ENCODE results near the gene IQGAP2. TPM values are rescaled to one million over a fixed set of nuclear protein-coding genes. Genes with fewer than 3 reads are reported as not detected.
A peak's percentile ranks its signal among the peaks of the same experiment; 100 is the strongest.

Gene IQGAP2
- total RNA-seq, 1 donor from 2014 or later, result 8.8 TPM

DNA sequence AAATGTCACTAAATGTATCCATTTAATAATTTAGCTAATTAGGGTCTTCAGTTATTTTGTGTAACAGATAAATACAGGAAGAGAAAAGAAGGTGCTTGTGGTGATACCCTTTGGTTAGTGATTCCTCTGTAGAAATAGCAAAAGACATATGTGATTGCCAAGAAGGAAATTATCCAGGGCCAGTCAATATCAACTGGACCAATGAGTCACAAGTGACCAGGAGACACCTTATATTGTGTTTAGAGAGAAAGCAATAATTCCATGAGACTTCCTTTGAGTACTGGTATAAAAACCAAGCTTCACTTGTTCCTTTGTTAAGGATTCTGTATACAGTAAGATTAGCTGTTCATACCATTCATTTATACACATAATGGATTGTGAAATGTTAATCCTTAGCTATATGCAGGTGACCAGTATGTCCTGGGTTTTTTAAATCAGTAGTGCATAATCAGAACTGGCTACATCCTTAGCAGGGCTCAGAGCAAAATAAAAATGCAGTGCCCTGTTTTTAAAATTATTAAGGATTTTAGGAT, 301.1 kb downstream of the IQGAP2 start:
- Mint-ChIP-seq H3K4me3 (ENCODE audit: unreplicated experiment) (no peak overlapping the region), H3K36me3 (ENCODE audit: unreplicated experiment) (peaks cover 2% of the 10 kb centered on the region), H3K9me3 (ENCODE audit: unreplicated experiment) (no peaks in the 10 kb centered on the region), H3K27ac (ENCODE audit: unreplicated experiment) (no peak overlapping the region), H3K4me1 (ENCODE audit: unreplicated experiment) (peaks cover 34% of the 10 kb centered on the region), H3K27me3 (ENCODE audit: unreplicated experiment) (no peaks in the 10 kb centered on the region)
- no peak for DNase-seq (ENCODE audit: extremely low spot score, unreplicated experiment)
- TF ChIP-seq, protein P1, sequence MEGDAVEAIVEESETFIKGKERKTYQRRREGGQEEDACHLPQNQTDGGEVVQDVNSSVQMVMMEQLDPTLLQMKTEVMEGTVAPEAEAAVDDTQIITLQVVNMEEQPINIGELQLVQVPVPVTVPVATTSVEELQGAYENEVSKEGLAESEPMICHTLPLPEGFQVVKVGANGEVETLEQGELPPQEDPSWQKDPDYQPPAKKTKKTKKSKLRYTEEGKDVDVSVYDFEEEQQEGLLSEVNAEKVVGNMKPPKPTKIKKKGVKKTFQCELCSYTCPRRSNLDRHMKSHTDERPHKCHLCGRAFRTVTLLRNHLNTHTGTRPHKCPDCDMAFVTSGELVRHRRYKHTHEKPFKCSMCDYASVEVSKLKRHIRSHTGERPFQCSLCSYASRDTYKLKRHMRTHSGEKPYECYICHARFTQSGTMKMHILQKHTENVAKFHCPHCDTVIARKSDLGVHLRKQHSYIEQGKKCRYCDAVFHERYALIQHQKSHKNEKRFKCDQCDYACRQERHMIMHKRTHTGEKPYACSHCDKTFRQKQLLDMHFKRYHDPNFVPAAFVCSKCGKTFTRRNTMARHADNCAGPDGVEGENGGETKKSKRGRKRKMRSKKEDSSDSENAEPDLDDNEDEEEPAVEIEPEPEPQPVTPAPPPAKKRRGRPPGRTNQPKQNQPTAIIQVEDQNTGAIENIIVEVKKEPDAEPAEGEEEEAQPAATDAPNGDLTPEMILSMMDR (IDR thresholded peaks at IDR 0.05), result no peak

DNA sequence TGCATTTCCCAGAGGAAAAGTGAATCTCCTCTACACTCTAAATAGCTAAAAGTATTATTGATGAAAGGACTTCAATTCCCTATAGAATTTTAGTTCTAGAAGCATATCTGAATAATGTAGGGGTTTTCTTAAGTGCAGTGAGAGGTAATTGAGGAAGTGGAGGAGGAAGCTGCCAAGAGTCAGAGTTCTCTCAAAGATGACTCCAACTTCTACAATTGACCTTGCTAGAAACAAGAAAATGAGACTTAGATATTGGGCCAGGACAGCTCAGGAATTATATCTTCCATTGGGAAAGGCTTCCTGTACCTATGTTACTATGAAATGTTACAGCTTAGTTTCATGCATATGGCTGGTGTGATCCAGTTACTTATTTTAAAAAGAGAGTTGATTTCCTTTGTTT, 302.5 kb downstream of the IQGAP2 start:
- no peak overlapping the region for H3K27ac Mint-ChIP-seq (ENCODE audit: unreplicated experiment)
- TF ChIP-seq, protein P1 (IDR thresholded peaks at IDR 0.05), result no peak
- H3K9me3 Mint-ChIP-seq (ENCODE audit: unreplicated experiment), result no peaks in the 10 kb centered on the region
- H3K4me1 Mint-ChIP-seq (ENCODE audit: unreplicated experiment), result peaks cover 45% of the 10 kb centered on the region
- no peaks in the 10 kb centered on the region for H3K27me3 Mint-ChIP-seq (ENCODE audit: unreplicated experiment)
- no peak overlapping the region for H3K4me3 Mint-ChIP-seq (ENCODE audit: unreplicated experiment)
- peaks cover 2% of the 10 kb centered on the region for H3K36me3 Mint-ChIP-seq (ENCODE audit: unreplicated experiment)
- DNase-seq (ENCODE audit: extremely low spot score, unreplicated experiment), result no peak

DNA sequence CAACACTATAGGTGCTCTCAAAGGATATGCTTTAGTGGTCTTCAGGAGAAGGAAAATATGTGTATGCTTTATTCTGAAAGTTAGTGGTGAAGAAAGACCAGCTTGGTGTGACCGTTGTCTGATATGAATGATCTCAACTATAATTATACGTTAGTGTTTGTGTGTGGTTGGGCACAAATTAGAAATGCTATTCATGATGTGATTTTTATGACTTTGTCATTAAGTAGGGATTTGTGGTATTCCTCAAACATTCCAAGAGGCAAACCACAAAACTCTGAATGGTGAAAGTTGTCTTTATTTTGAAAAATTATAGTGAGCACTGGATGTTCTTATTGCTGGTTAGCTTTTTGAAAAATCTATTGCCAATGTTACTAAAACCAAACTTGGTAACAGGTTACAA, 306.7 kb downstream of the IQGAP2 start:
- DNase-seq (ENCODE audit: extremely low spot score, unreplicated experiment), result no peak
- Mint-ChIP-seq H3K27me3 (ENCODE audit: unreplicated experiment) (no peaks in the 10 kb centered on the region), H3K9me3 (ENCODE audit: unreplicated experiment) (no peaks in the 10 kb centered on the region), H3K36me3 (ENCODE audit: unreplicated experiment) (no peaks in the 10 kb centered on the region), H3K4me3 (ENCODE audit: unreplicated experiment) (no peak overlapping the region), H3K4me1 (ENCODE audit: unreplicated experiment) (peaks cover 38% of the 10 kb centered on the region), H3K27ac (ENCODE audit: unreplicated experiment) (peak overlapping the region; percentile 73)
- TF ChIP-seq, protein P1 (IDR thresholded peaks at IDR 0.05), result no peak

DNA sequence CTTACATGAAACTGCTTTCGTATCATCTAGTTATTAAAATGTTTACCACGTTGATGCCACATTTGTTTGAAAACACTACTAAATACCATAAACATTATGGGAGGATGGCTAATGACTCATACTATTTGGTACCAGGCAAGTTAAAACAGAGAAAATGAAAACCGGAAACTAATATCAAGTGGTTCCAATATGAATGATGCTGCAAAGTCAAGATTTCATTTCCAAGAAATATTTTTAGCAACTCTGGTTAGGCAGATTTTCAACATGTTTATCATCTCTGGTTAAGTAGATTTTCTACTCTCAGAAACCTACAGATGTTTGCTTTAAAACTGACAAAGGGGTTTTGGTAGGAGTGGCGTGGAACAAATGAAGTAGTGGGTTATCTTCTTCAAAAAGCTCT, 307.9 kb downstream of the IQGAP2 start:
- Mint-ChIP-seq H3K27ac (ENCODE audit: unreplicated experiment) (peak overlapping the region; percentile 47), H3K36me3 (ENCODE audit: unreplicated experiment) (no peaks in the 10 kb centered on the region)

DNA sequence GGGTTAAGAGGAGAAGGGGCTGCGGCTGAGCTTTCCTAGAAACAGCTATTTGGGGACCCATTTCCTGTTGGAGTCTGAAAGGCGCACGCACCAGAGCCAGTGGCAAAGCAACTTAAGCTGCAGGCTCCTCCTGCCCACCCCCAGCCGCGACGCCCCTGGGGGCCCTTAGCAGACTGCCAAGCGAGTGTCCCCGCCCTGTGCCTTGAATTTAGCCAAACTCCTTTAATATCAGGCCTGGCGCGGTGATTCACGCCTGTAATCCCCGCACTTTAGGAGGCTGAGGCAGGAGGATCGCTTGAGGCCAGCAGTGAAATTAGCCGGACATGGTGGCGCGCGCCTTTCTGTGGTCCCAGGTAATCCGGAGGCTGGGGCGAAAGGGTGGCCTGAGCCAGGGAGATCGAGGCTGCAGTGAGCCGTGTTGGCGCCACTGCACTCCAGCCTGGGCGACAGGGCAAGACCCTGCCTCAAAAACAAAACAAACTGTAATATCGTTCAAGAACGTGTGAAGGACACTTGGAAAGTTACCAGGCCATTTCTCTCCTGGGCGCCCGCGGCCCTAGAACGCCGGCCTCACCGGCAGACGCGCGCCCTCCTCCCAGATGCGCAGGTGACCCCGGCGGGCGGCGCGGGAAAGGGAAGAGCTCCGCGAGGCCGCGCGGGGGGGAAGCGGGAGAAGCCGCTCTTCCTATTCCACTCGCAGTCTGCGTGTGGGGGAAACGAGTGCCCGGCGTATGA, 311.8 kb downstream of the IQGAP2 start:
- Mint-ChIP-seq H3K27ac (ENCODE audit: unreplicated experiment) (peak overlapping the region; percentile 44), H3K9me3 (ENCODE audit: unreplicated experiment) (no peaks in the 10 kb centered on the region), H3K4me3 (ENCODE audit: unreplicated experiment) (peak overlapping the region; percentile 84), H3K27me3 (ENCODE audit: unreplicated experiment) (no peaks in the 10 kb centered on the region), H3K4me1 (ENCODE audit: unreplicated experiment) (peaks cover 54% of the 10 kb centered on the region), H3K36me3 (ENCODE audit: unreplicated experiment) (peaks cover 5% of the 10 kb centered on the region)
- TF ChIP-seq, protein P1 (IDR thresholded peaks at IDR 0.05), result no peak
- DNase-seq (ENCODE audit: extremely low spot score, unreplicated experiment), result no peak

More for the DNA sequence above, 307.9 kb downstream of the IQGAP2 start:
- no peak overlapping the region for H3K4me3 Mint-ChIP-seq (ENCODE audit: unreplicated experiment)
- TF ChIP-seq, protein P1 (IDR thresholded peaks at IDR 0.05), result no peak
- DNase-seq (ENCODE audit: extremely low spot score, unreplicated experiment), result no peak
- H3K9me3 Mint-ChIP-seq (ENCODE audit: unreplicated experiment), result no peaks in the 10 kb centered on the region
- no peaks in the 10 kb centered on the region for H3K27me3 Mint-ChIP-seq (ENCODE audit: unreplicated experiment)
- peaks cover 46% of the 10 kb centered on the region for H3K4me1 Mint-ChIP-seq (ENCODE audit: unreplicated experiment)
